H9 (cell line): Measurements from ENCODE around the gene LMAN1. TPM values are rescaled to one million over a fixed set of nuclear protein-coding genes. Genes with fewer than 3 reads are reported as not detected.

Experiments used
- DNase-seq: peaks from one replicate; pipeline ENCODE4 v3.0.0-alpha.2; 2017
- H2AFZ ChIP-seq: one replicate; pipeline ENCODE4 v1.6.1; 2013; ENCODE audit warnings: mild to moderate bottlenecking, low read length, control low read depth, moderate library complexity
- H2AK5ac ChIP-seq: 2 replicates; pipeline ENCODE4 v1.6.1; 2013; ENCODE audit warnings: low read length, control low read depth, mixed read lengths; ENCODE audit not compliant: insufficient read length
- H2BK120ac ChIP-seq: one replicate; pipeline ENCODE4 v1.6.1; 2013; ENCODE audit warnings: low read depth, mild to moderate bottlenecking, low read length, control low read depth, inconsistent platforms; ENCODE audit not compliant: poor library complexity, severe bottlenecking
- H2BK12ac ChIP-seq: 2 replicates; pipeline ENCODE4 v1.6.1; 2013; ENCODE audit warnings: low read length, control low read depth, mixed read lengths, low read depth; ENCODE audit not compliant: insufficient read length
- H2BK15ac ChIP-seq: 2 replicates; pipeline ENCODE4 v1.6.1; 2013; ENCODE audit warnings: low read depth, low read length, control low read depth
- H2BK20ac ChIP-seq: one replicate; pipeline ENCODE4 v1.6.1; 2013; ENCODE audit warnings: low read depth, mild to moderate bottlenecking, low read length, control low read depth, inconsistent platforms; ENCODE audit not compliant: poor library complexity, severe bottlenecking
- H2BK5ac ChIP-seq: 2 replicates; pipeline ENCODE4 v1.6.1; 2013; ENCODE audit warnings: low read length, control low read depth, mixed read lengths; ENCODE audit not compliant: insufficient read length
- H3K14ac ChIP-seq: 2 replicates; pipeline ENCODE4 v1.6.1; 2013; ENCODE audit warnings: low read length, control low read depth; ENCODE audit not compliant: insufficient read depth
- H3K18ac ChIP-seq: 2 replicates; pipeline ENCODE4 v1.6.1; 2013; ENCODE audit warnings: low read depth, mild to moderate bottlenecking, mixed read lengths, low read length, control low read depth; ENCODE audit not compliant: insufficient read length
- H3K23ac ChIP-seq: 2 replicates; pipeline ENCODE4 v1.6.1; 2013; ENCODE audit warnings: low read length, control low read depth, mixed read lengths, low read depth; ENCODE audit not compliant: insufficient read length
- H3K23me2 ChIP-seq: 2 replicates; pipeline ENCODE4 v1.6.1; 2013; ENCODE audit warnings: low read depth, mild to moderate bottlenecking, mixed read lengths, low read length, control low read depth; ENCODE audit not compliant: insufficient read length, poor library complexity, severe bottlenecking
- H3K27ac ChIP-seq: 2 replicates; pipeline ENCODE4 v1.5.1; 2013; ENCODE audit warnings: low read length, control low read depth, mixed read lengths, low read depth; ENCODE audit not compliant: insufficient read length
- H3K27me3 ChIP-seq: 2 replicates; pipeline ENCODE4 v1.6.1; 2013; ENCODE audit warnings: low read length, control low read depth, inconsistent platforms; ENCODE audit not compliant: insufficient read depth
- H3K4ac ChIP-seq: 2 replicates; pipeline ENCODE4 v1.6.1; 2013; ENCODE audit warnings: low read depth, mild to moderate bottlenecking, control low read depth, inconsistent platforms, low read length, moderate library complexity
- H3K4me1 ChIP-seq: 2 replicates; pipeline ENCODE4 v1.6.1; 2013; ENCODE audit warnings: low read length, control low read depth, inconsistent platforms; ENCODE audit not compliant: insufficient read depth
- H3K4me2 ChIP-seq: 2 replicates; pipeline ENCODE4 v1.6.1; 2013; ENCODE audit warnings: low read length, control low read depth, mixed read lengths; ENCODE audit not compliant: insufficient read length, insufficient read depth
- H3K56ac ChIP-seq: 2 replicates; pipeline ENCODE4 v1.6.1; 2013; ENCODE audit warnings: low read depth, mild to moderate bottlenecking, mixed read lengths, low read length, control low read depth; ENCODE audit not compliant: insufficient read length
- H3K79me1 ChIP-seq: 2 replicates; pipeline ENCODE4 v1.6.1; 2013; ENCODE audit warnings: low read depth, mild to moderate bottlenecking, moderate library complexity, low read length, control low read depth, inconsistent platforms; ENCODE audit not compliant: insufficient read depth, poor library complexity, severe bottlenecking
- H3K79me2 ChIP-seq: 2 replicates; pipeline ENCODE4 v1.6.1; 2013; ENCODE audit warnings: low read length, control low read depth, inconsistent platforms; ENCODE audit not compliant: insufficient read depth
- H3K9ac ChIP-seq: 2 replicates; pipeline ENCODE4 v1.6.1; 2013; ENCODE audit warnings: low read length, control low read depth, mixed read lengths; ENCODE audit not compliant: insufficient read length; ENCODE audit errors: extremely low read depth
- H3K9me3 ChIP-seq: one replicate; pipeline ENCODE4 v1.6.1; 2013; ENCODE audit warnings: low read depth, low read length, inconsistent platforms; ENCODE audit not compliant: control insufficient read depth
- H3T11ph ChIP-seq: one replicate; pipeline ENCODE4 v1.6.1; 2013; ENCODE audit warnings: mild to moderate bottlenecking, low read length, control low read depth, inconsistent platforms
- H4K20me1 ChIP-seq: one replicate; pipeline ENCODE4 v1.6.1; 2013; ENCODE audit not compliant: control insufficient read depth, insufficient read length, insufficient read depth
- H4K5ac ChIP-seq: 2 replicates; pipeline ENCODE4 v1.6.1; 2013; ENCODE audit warnings: low read depth, mild to moderate bottlenecking, mixed read lengths, low read length, control low read depth; ENCODE audit not compliant: insufficient read length
- H4K8ac ChIP-seq: replicated peaks from 2 replicates; pipeline ENCODE4 v1.6.1; 2013; ENCODE audit warnings: low read length, control low read depth, mixed read lengths, low read depth; ENCODE audit not compliant: insufficient read length
- H4K91ac ChIP-seq: 2 replicates; pipeline ENCODE4 v1.6.1; 2013; ENCODE audit warnings: low read depth, mild to moderate bottlenecking, moderate library complexity, mixed read lengths, low read length, control low read depth; ENCODE audit not compliant: insufficient read length
- H3K27ac Mint-ChIP-seq, 3 experiments: 2 replicates in 2 of 3; 3 replicates in 1 of 3; pipeline ENCODE4 v1.8.0; 2020 to 2021; ENCODE audit warnings: mixed read lengths in 3 of 3, mild to moderate bottlenecking in 1 of 3, moderate library complexity in 1 of 3
- H3K27me3 Mint-ChIP-seq: 2 replicates; pipeline ENCODE4 v1.8.0; 2021; ENCODE audit warnings: low read depth, mild to moderate bottlenecking, moderate library complexity, mixed read lengths
- H3K36me3 Mint-ChIP-seq, 3 experiments: 2 replicates in 2 of 3; 3 replicates in 1 of 3; pipeline ENCODE4 v1.8.0; 2020 to 2021; ENCODE audit warnings: low read depth in 3 of 3, mixed read lengths in 3 of 3; ENCODE audit not compliant: insufficient read depth in 1 of 3
- H3K4me1 Mint-ChIP-seq, 2 experiments: 2 replicates each; pipeline ENCODE4 v1.8.0; 2020; ENCODE audit warnings: mixed read lengths in 2 of 2
- H3K4me3 Mint-ChIP-seq, 2 experiments: 2 replicates in 1 of 2; 3 replicates in 1 of 2; pipeline ENCODE4 v1.8.0; 2020 to 2021; ENCODE audit warnings: mild to moderate bottlenecking in 2 of 2, mixed read lengths in 2 of 2, moderate library complexity in 1 of 2
- H3K9me3 Mint-ChIP-seq, 2 experiments: 2 replicates in 1 of 2; 3 replicates in 1 of 2; pipeline ENCODE4 v1.8.0; 2020; ENCODE audit warnings: mild to moderate bottlenecking in 2 of 2, mixed read lengths in 2 of 2, moderate library complexity in 1 of 2
- CTCF ChIP-seq: fragments of 200-600 bp; sonication (generic); conservative IDR thresholded peaks from 3 replicates; pipeline ENCODE4 v1.8.0; 2021; ENCODE audit warnings: antibody characterized with exemption, mild to moderate bottlenecking
- WGBS: extraction: QIAGEN DNeasy Blood & Tissue Kit; methylation state at CpG from one replicate; pipeline ENCODE4 v1.1.7; 2013; ENCODE audit warnings: missing lambda C conversion rate, low lambda C conversion rate, mixed read lengths; ENCODE audit not compliant: insufficient read length; ENCODE audit errors: extremely low coverage; 5-methylcytosine and 5-hydroxymethylcytosine counted together
- total RNA-seq: library from RNA; stranded (reverse); gene quantifications from 2 replicates; pipeline ENCODE4 v1.2.1, GENCODE V29; 2021

Gene LMAN1
- total RNA-seq, 1 experiment from 2014 or later, result 63.6 TPM

- no peak overlapping the region for H2BK20ac ChIP-seq
- H3K27me3 ChIP-seq, result no peaks in the 10 kb centered on the region
- H2BK5ac ChIP-seq, result no peak overlapping the region
- Mint-ChIP-seq H3K27me3 (peaks cover 35% of the 10 kb centered on the region), H3K27ac (no peak overlapping the region), H3K9me3 (no peaks in the 10 kb centered on the region; a peak in 1 of 5 replicates), H3K36me3 (no peaks in the 10 kb centered on the region), H3K4me1 (peaks cover 12 to 22% of the 10 kb centered on the region in 2 experiments), H3K4me3 (no peak overlapping the region)
- no peak overlapping the region for H2BK15ac ChIP-seq
- H3K14ac ChIP-seq, result no peak overlapping the region
- H3K23ac ChIP-seq, result no peak overlapping the region
- H3K27ac ChIP-seq, result no peak overlapping the region
- no peak overlapping the region for H2BK120ac ChIP-seq
- WGBS, result no CpG with 5 or more reads among the region's 5 CpGs
- H2AK5ac ChIP-seq, result no peak overlapping the region
- no peak overlapping the region for H3K4me2 ChIP-seq
- H3K4ac ChIP-seq, result no peak overlapping the region
- no peak overlapping the region for H4K8ac ChIP-seq
- no peak overlapping the region for H3K18ac ChIP-seq
- no peak overlapping the region for H3T11ph ChIP-seq
- H3K79me1 ChIP-seq, result no peaks in the 10 kb centered on the region
- H3K9ac ChIP-seq, result no peak overlapping the region
- no peak for TF ChIP-seq CTCF
- H3K56ac ChIP-seq, result no peak overlapping the region
- H3K9me3 ChIP-seq, result no peaks in the 10 kb centered on the region
- DNase-seq, result no peak
- H3K23me2 ChIP-seq, result no peaks in the 10 kb centered on the region
- H2BK12ac ChIP-seq, result no peak overlapping the region
- no peaks in the 10 kb centered on the region for H3K79me2 ChIP-seq
- no peak overlapping the region for H4K91ac ChIP-seq
- H4K20me1 ChIP-seq, result no peaks in the 10 kb centered on the region
- H3K4me1 ChIP-seq, result peaks cover 4% of the 10 kb centered on the region
- no peak overlapping the region for H4K5ac ChIP-seq
- H2AFZ ChIP-seq, result no peak overlapping the region
Measured at GRCh38 chr18:59377613-59378337, 18.7 kb upstream of the LMAN1 start.
